CD4-positive, alpha-beta T cell treated with Interleukin-17A for 1 hour (primary cell): ENCODE results near the gene ABCA1.

ENCODE experiments used
- DNase-seq: peaks from one replicate; pipeline ENCODE4 v3.0.0-alpha.2; 2020

The ABCA1 gene

GRCh38 chr9:104836767-104837166 is 91.2 kb downstream of the ABCA1 start:
- DNase-seq, result no peak

- DNase-seq, result no peak
Measured at GRCh38 chr9:104836235-104836634, 91.7 kb downstream of the ABCA1 start.

- no peak for DNase-seq
Measured at GRCh38 chr9:104835161-104835560, 92.8 kb downstream of the ABCA1 start.

GRCh38 chr9:104833696-104834095 is 94.3 kb downstream of the ABCA1 start:
- DNase-seq, result no peak

GRCh38 chr9:104831681-104832080 is 96.3 kb downstream of the ABCA1 start:
- no peak for DNase-seq

- no peak for DNase-seq
Measured at GRCh38 chr9:104826911-104827310, 101.0 kb downstream of the ABCA1 start.

GRCh38 chr9:104826079-104826775 is 101.7 kb downstream of the ABCA1 start:
- no peak for DNase-seq

- no peak for DNase-seq
Measured at GRCh38 chr9:104820336-104820735, 107.6 kb downstream of the ABCA1 start.

GRCh38 chr9:104819033-104819432 is 108.9 kb downstream of the ABCA1 start:
- DNase-seq, result no peak

- no peak for DNase-seq
Measured at GRCh38 chr9:104817437-104817836, 110.5 kb downstream of the ABCA1 start.

GRCh38 chr9:104815851-104816565 is 111.9 kb downstream of the ABCA1 start:
- no peak for DNase-seq

- no peak for DNase-seq
Measured at GRCh38 chr9:104810421-104811339, 117.3 kb downstream of the ABCA1 start.

GRCh38 chr9:104808035-104808614 is 119.8 kb downstream of the ABCA1 start:
- DNase-seq, result no peak

GRCh38 chr9:104805441-104805840 is 122.5 kb downstream of the ABCA1 start:
- no peak for DNase-seq

- no peak for DNase-seq
Measured at GRCh38 chr9:104802906-104803305, 125.0 kb downstream of the ABCA1 start.

- no peak for DNase-seq
Measured at GRCh38 chr9:104802110-104802509, 125.8 kb downstream of the ABCA1 start.

GRCh38 chr9:104800068-104800785 is 127.7 kb downstream of the ABCA1 start:
- no peak for DNase-seq

GRCh38 chr9:104798209-104798995 is 129.6 kb downstream of the ABCA1 start:
- DNase-seq, result no peak

- DNase-seq, result no peak
Measured at GRCh38 chr9:104795857-104796256, 132.1 kb downstream of the ABCA1 start.

GRCh38 chr9:104795082-104795481 is 132.9 kb downstream of the ABCA1 start:
- no peak for DNase-seq

GRCh38 chr9:104794070-104794469 is 133.9 kb downstream of the ABCA1 start:
- no peak for DNase-seq

GRCh38 chr9:104788251-104788650 is 139.7 kb downstream of the ABCA1 start:
- DNase-seq, result no peak
